ENCODE measurements around the gene DNAH3. TPM values are rescaled to one million over a fixed set of nuclear protein-coding genes. Genes with fewer than 3 reads are reported as not detected.

Gene DNAH3
- total RNA-seq, 1 experiment from 2014 or later: 0.24 TPM

DNA sequence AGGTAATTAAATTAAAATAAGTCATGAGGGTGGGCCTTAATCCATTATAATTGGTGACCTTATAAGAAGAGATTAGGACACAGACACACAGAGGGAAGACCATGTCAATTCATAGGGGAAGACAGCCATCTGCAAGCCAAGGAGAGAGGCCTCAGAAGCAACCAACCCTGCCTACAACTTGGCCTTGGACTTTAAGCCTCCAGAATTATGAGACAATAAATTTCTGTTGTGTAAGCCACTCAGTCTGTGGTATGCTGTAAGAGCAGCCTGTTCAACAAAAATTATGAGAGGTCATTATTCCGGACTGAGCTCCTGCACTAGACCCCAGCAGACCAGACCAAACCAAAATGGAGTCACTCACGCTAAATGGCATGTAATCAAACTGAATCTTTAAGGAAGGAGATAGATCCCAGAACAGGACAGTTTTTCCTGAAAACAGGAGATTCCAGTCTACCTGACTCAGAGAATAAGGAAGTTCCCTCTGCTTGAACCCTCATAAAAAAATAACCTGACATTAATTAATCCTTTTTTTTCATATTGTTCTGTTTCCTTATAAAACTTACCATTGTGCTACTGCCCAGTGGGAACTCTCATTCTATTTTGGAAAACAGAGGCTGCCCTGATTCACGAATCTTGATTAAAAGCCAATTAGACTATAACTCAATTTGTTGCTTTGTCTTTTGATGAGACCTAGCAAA is 74.3 kb downstream of the DNAH3 start:
- Mint-ChIP-seq H3K27ac (no peak overlapping the region), H3K9me3 (peaks cover 3 to 6% of the 10 kb centered on the region in 2 experiments; a peak in 4 of 5 replicates), H3K27me3 (ENCODE audit: low read depth) (no peaks in the 10 kb centered on the region), H3K4me1 (no peaks in the 10 kb centered on the region), H3K4me3 (no peak overlapping the region), H3K36me3 (ENCODE audit: insufficient read depth in 1 of 3, low read depth in 3 of 3) (peaks cover 0 to 8% (median 0%) of the 10 kb centered on the region in 3 experiments; a peak in 1 of 7 replicates)
- no peak overlapping the region for H2AK5ac ChIP-seq (ENCODE audit: insufficient read length, low read length)
- no peak overlapping the region for H3K56ac ChIP-seq (ENCODE audit: insufficient read length, low read depth, low read length)
- no peak overlapping the region for H3K14ac ChIP-seq (ENCODE audit: insufficient read depth, low read length)
- no peak overlapping the region for H3K4ac ChIP-seq (ENCODE audit: low read depth, low read length)
- TF ChIP-seq, protein P1, sequence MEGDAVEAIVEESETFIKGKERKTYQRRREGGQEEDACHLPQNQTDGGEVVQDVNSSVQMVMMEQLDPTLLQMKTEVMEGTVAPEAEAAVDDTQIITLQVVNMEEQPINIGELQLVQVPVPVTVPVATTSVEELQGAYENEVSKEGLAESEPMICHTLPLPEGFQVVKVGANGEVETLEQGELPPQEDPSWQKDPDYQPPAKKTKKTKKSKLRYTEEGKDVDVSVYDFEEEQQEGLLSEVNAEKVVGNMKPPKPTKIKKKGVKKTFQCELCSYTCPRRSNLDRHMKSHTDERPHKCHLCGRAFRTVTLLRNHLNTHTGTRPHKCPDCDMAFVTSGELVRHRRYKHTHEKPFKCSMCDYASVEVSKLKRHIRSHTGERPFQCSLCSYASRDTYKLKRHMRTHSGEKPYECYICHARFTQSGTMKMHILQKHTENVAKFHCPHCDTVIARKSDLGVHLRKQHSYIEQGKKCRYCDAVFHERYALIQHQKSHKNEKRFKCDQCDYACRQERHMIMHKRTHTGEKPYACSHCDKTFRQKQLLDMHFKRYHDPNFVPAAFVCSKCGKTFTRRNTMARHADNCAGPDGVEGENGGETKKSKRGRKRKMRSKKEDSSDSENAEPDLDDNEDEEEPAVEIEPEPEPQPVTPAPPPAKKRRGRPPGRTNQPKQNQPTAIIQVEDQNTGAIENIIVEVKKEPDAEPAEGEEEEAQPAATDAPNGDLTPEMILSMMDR (conservative IDR thresholded peaks at IDR 0.05): no peak
- no peaks in the 10 kb centered on the region for H3K27me3 ChIP-seq (ENCODE audit: insufficient read depth, low read length)
- H3K79me2 ChIP-seq (ENCODE audit: insufficient read depth, low read length): no peaks in the 10 kb centered on the region
- H3K27ac ChIP-seq (ENCODE audit: insufficient read length, low read depth, low read length): no peak overlapping the region
- no peak overlapping the region for H2BK5ac ChIP-seq (ENCODE audit: insufficient read length, low read length)
- H3K9ac ChIP-seq (ENCODE audit: extremely low read depth, insufficient read length, low read length): no peak overlapping the region
- H3K4me1 ChIP-seq (ENCODE audit: insufficient read depth, low read length): no peaks in the 10 kb centered on the region
- H2BK15ac ChIP-seq (ENCODE audit: low read depth, low read length): no peak overlapping the region
- no peak overlapping the region for H3K18ac ChIP-seq (ENCODE audit: insufficient read length, low read depth, low read length)
- no peaks in the 10 kb centered on the region for H3K9me3 ChIP-seq (ENCODE audit: control insufficient read depth, low read depth, low read length)
- no peak overlapping the region for H2BK120ac ChIP-seq (ENCODE audit: low read depth, low read length, poor library complexity, severe bottlenecking)
- DNase-seq: no peak
- no peaks in the 10 kb centered on the region for H3K23me2 ChIP-seq (ENCODE audit: insufficient read length, low read depth, low read length, poor library complexity, severe bottlenecking)
- no peak overlapping the region for H4K5ac ChIP-seq (ENCODE audit: insufficient read length, low read depth, low read length)
- no peak overlapping the region for H4K91ac ChIP-seq (ENCODE audit: insufficient read length, low read depth, low read length)
- no peak overlapping the region for H3K4me2 ChIP-seq (ENCODE audit: insufficient read depth, insufficient read length, low read length)
- no peak overlapping the region for H2BK12ac ChIP-seq (ENCODE audit: insufficient read length, low read depth, low read length)
- H2AFZ ChIP-seq (ENCODE audit: low read length): no peak overlapping the region
- no CpG with 5 or more reads among the region's 3 CpGs for WGBS (ENCODE audit: extremely low coverage, insufficient read length, low lambda C conversion rate)
- no peak overlapping the region for H3K23ac ChIP-seq (ENCODE audit: insufficient read length, low read depth, low read length)
- H4K20me1 ChIP-seq (ENCODE audit: control insufficient read depth, insufficient read depth, insufficient read length): no peaks in the 10 kb centered on the region
- H3T11ph ChIP-seq (ENCODE audit: low read length): no peak overlapping the region
- no peak overlapping the region for H2BK20ac ChIP-seq (ENCODE audit: low read depth, low read length, poor library complexity, severe bottlenecking)
- H4K8ac ChIP-seq (replicated peaks; ENCODE audit: insufficient read length, low read depth, low read length): no peak overlapping the region
- H3K79me1 ChIP-seq (ENCODE audit: insufficient read depth, low read depth, low read length, poor library complexity, severe bottlenecking): no peaks in the 10 kb centered on the region

All from H9 (cell line).